ENCODE results near the gene PPP1R13L. TPM values are rescaled to one million over a fixed set of nuclear protein-coding genes. Genes with fewer than 3 reads are reported as not detected.

Gene PPP1R13L
- polyA plus RNA-seq, 1 donor, result 5.8 TPM

- DNase-seq, result peak; percentile 81
Observed at GRCh38 chr19:45405435-45406225, 761 bp upstream of the PPP1R13L start.

GRCh38 chr19:45403781-45404556 lies 900 bp downstream of the PPP1R13L start:
- DNase-seq, result no peak

- DNase-seq, result no peak
Observed at GRCh38 chr19:45403272-45403671, 1.6 kb downstream of the PPP1R13L start.

GRCh38 chr19:45402298-45403061 lies 2.4 kb downstream of the PPP1R13L start:
- DNase-seq, result no peak

- no peak for DNase-seq
Observed at GRCh38 chr19:45401815-45402214, 3.1 kb downstream of the PPP1R13L start.

- no peak for DNase-seq
Observed at GRCh38 chr19:45400192-45400591, 4.7 kb downstream of the PPP1R13L start.

- no peak for DNase-seq
Observed at GRCh38 chr19:45395821-45396617, 8.8 kb downstream of the PPP1R13L start.

- DNase-seq, result no peak
Observed at GRCh38 chr19:45391871-45392665, 12.8 kb downstream of the PPP1R13L start.

- no peak for DNase-seq
Observed at GRCh38 chr19:45391346-45391745, 13.5 kb downstream of the PPP1R13L start.

GRCh38 chr19:45385392-45386221 lies 19.3 kb downstream of the PPP1R13L start:
- DNase-seq, result no peak

- no peak for DNase-seq
Observed at GRCh38 chr19:45382426-45382825, 22.4 kb downstream of the PPP1R13L start.

GRCh38 chr19:45380107-45380506 lies 24.8 kb downstream of the PPP1R13L start:
- no peak for DNase-seq

GRCh38 chr19:45376045-45376724 lies 28.7 kb downstream of the PPP1R13L start:
- DNase-seq, result peak; percentile 28

- DNase-seq, result peak; percentile 99
Observed at GRCh38 chr19:45370410-45371204, 34.3 kb downstream of the PPP1R13L start, which contains the start of gene ERCC2. ERCC2 (minus strand) TSS chr19:45370573; CDS start chr19:45370540, 33 bp downstream.

- no peak for DNase-seq
Observed at GRCh38 chr19:45368737-45369340, 36.0 kb downstream of the PPP1R13L start.

GRCh38 chr19:45368127-45368526 lies 36.7 kb downstream of the PPP1R13L start:
- DNase-seq, result no peak

GRCh38 chr19:45364696-45365095 lies 40.2 kb downstream of the PPP1R13L start:
- no peak for DNase-seq

- no peak for DNase-seq
Observed at GRCh38 chr19:45363861-45364459, 40.9 kb downstream of the PPP1R13L start.
